H9 (cell line): Measurements from ENCODE around the gene WDR37. TPM values are rescaled to one million over a fixed set of nuclear protein-coding genes. Genes with fewer than 3 reads are reported as not detected.

Source experiments
- DNase-seq: peaks from one replicate; pipeline ENCODE4 v3.0.0-alpha.2; 2017
- H2AFZ ChIP-seq: one replicate; pipeline ENCODE4 v1.6.1; 2013; ENCODE audit warnings: mild to moderate bottlenecking, low read length, control low read depth, moderate library complexity
- H2AK5ac ChIP-seq: 2 replicates; pipeline ENCODE4 v1.6.1; 2013; ENCODE audit warnings: low read length, control low read depth, mixed read lengths; ENCODE audit not compliant: insufficient read length
- H2BK120ac ChIP-seq: one replicate; pipeline ENCODE4 v1.6.1; 2013; ENCODE audit warnings: low read depth, mild to moderate bottlenecking, low read length, control low read depth, inconsistent platforms; ENCODE audit not compliant: poor library complexity, severe bottlenecking
- H2BK12ac ChIP-seq: 2 replicates; pipeline ENCODE4 v1.6.1; 2013; ENCODE audit warnings: low read length, control low read depth, mixed read lengths, low read depth; ENCODE audit not compliant: insufficient read length
- H2BK15ac ChIP-seq: 2 replicates; pipeline ENCODE4 v1.6.1; 2013; ENCODE audit warnings: low read depth, low read length, control low read depth
- H2BK20ac ChIP-seq: one replicate; pipeline ENCODE4 v1.6.1; 2013; ENCODE audit warnings: low read depth, mild to moderate bottlenecking, low read length, control low read depth, inconsistent platforms; ENCODE audit not compliant: poor library complexity, severe bottlenecking
- H2BK5ac ChIP-seq: 2 replicates; pipeline ENCODE4 v1.6.1; 2013; ENCODE audit warnings: low read length, control low read depth, mixed read lengths; ENCODE audit not compliant: insufficient read length
- H3K14ac ChIP-seq: 2 replicates; pipeline ENCODE4 v1.6.1; 2013; ENCODE audit warnings: low read length, control low read depth; ENCODE audit not compliant: insufficient read depth
- H3K18ac ChIP-seq: 2 replicates; pipeline ENCODE4 v1.6.1; 2013; ENCODE audit warnings: low read depth, mild to moderate bottlenecking, mixed read lengths, low read length, control low read depth; ENCODE audit not compliant: insufficient read length
- H3K23ac ChIP-seq: 2 replicates; pipeline ENCODE4 v1.6.1; 2013; ENCODE audit warnings: low read length, control low read depth, mixed read lengths, low read depth; ENCODE audit not compliant: insufficient read length
- H3K23me2 ChIP-seq: 2 replicates; pipeline ENCODE4 v1.6.1; 2013; ENCODE audit warnings: low read depth, mild to moderate bottlenecking, mixed read lengths, low read length, control low read depth; ENCODE audit not compliant: insufficient read length, poor library complexity, severe bottlenecking
- H3K27ac ChIP-seq: 2 replicates; pipeline ENCODE4 v1.5.1; 2013; ENCODE audit warnings: low read length, control low read depth, mixed read lengths, low read depth; ENCODE audit not compliant: insufficient read length
- H3K27me3 ChIP-seq: 2 replicates; pipeline ENCODE4 v1.6.1; 2013; ENCODE audit warnings: low read length, control low read depth, inconsistent platforms; ENCODE audit not compliant: insufficient read depth
- H3K4ac ChIP-seq: 2 replicates; pipeline ENCODE4 v1.6.1; 2013; ENCODE audit warnings: low read depth, mild to moderate bottlenecking, control low read depth, inconsistent platforms, low read length, moderate library complexity
- H3K4me1 ChIP-seq: 2 replicates; pipeline ENCODE4 v1.6.1; 2013; ENCODE audit warnings: low read length, control low read depth, inconsistent platforms; ENCODE audit not compliant: insufficient read depth
- H3K4me2 ChIP-seq: 2 replicates; pipeline ENCODE4 v1.6.1; 2013; ENCODE audit warnings: low read length, control low read depth, mixed read lengths; ENCODE audit not compliant: insufficient read length, insufficient read depth
- H3K56ac ChIP-seq: 2 replicates; pipeline ENCODE4 v1.6.1; 2013; ENCODE audit warnings: low read depth, mild to moderate bottlenecking, mixed read lengths, low read length, control low read depth; ENCODE audit not compliant: insufficient read length
- H3K79me1 ChIP-seq: 2 replicates; pipeline ENCODE4 v1.6.1; 2013; ENCODE audit warnings: low read depth, mild to moderate bottlenecking, moderate library complexity, low read length, control low read depth, inconsistent platforms; ENCODE audit not compliant: insufficient read depth, poor library complexity, severe bottlenecking
- H3K79me2 ChIP-seq: 2 replicates; pipeline ENCODE4 v1.6.1; 2013; ENCODE audit warnings: low read length, control low read depth, inconsistent platforms; ENCODE audit not compliant: insufficient read depth
- H3K9ac ChIP-seq: 2 replicates; pipeline ENCODE4 v1.6.1; 2013; ENCODE audit warnings: low read length, control low read depth, mixed read lengths; ENCODE audit not compliant: insufficient read length; ENCODE audit errors: extremely low read depth
- H3K9me3 ChIP-seq: one replicate; pipeline ENCODE4 v1.6.1; 2013; ENCODE audit warnings: low read depth, low read length, inconsistent platforms; ENCODE audit not compliant: control insufficient read depth
- H3T11ph ChIP-seq: one replicate; pipeline ENCODE4 v1.6.1; 2013; ENCODE audit warnings: mild to moderate bottlenecking, low read length, control low read depth, inconsistent platforms
- H4K20me1 ChIP-seq: one replicate; pipeline ENCODE4 v1.6.1; 2013; ENCODE audit not compliant: control insufficient read depth, insufficient read length, insufficient read depth
- H4K5ac ChIP-seq: 2 replicates; pipeline ENCODE4 v1.6.1; 2013; ENCODE audit warnings: low read depth, mild to moderate bottlenecking, mixed read lengths, low read length, control low read depth; ENCODE audit not compliant: insufficient read length
- H4K8ac ChIP-seq: replicated peaks from 2 replicates; pipeline ENCODE4 v1.6.1; 2013; ENCODE audit warnings: low read length, control low read depth, mixed read lengths, low read depth; ENCODE audit not compliant: insufficient read length
- H4K91ac ChIP-seq: 2 replicates; pipeline ENCODE4 v1.6.1; 2013; ENCODE audit warnings: low read depth, mild to moderate bottlenecking, moderate library complexity, mixed read lengths, low read length, control low read depth; ENCODE audit not compliant: insufficient read length
- H3K27ac Mint-ChIP-seq, 3 experiments: 2 replicates in 2 of 3; 3 replicates in 1 of 3; pipeline ENCODE4 v1.8.0; 2020 to 2021; ENCODE audit warnings: mixed read lengths in 3 of 3, mild to moderate bottlenecking in 1 of 3, moderate library complexity in 1 of 3
- H3K27me3 Mint-ChIP-seq: 2 replicates; pipeline ENCODE4 v1.8.0; 2021; ENCODE audit warnings: low read depth, mild to moderate bottlenecking, moderate library complexity, mixed read lengths
- H3K36me3 Mint-ChIP-seq, 3 experiments: 2 replicates in 2 of 3; 3 replicates in 1 of 3; pipeline ENCODE4 v1.8.0; 2020 to 2021; ENCODE audit warnings: low read depth in 3 of 3, mixed read lengths in 3 of 3; ENCODE audit not compliant: insufficient read depth in 1 of 3
- H3K4me1 Mint-ChIP-seq, 2 experiments: 2 replicates each; pipeline ENCODE4 v1.8.0; 2020; ENCODE audit warnings: mixed read lengths in 2 of 2
- H3K4me3 Mint-ChIP-seq, 2 experiments: 2 replicates in 1 of 2; 3 replicates in 1 of 2; pipeline ENCODE4 v1.8.0; 2020 to 2021; ENCODE audit warnings: mild to moderate bottlenecking in 2 of 2, mixed read lengths in 2 of 2, moderate library complexity in 1 of 2
- H3K9me3 Mint-ChIP-seq, 2 experiments: 2 replicates in 1 of 2; 3 replicates in 1 of 2; pipeline ENCODE4 v1.8.0; 2020; ENCODE audit warnings: mild to moderate bottlenecking in 2 of 2, mixed read lengths in 2 of 2, moderate library complexity in 1 of 2
- WGBS: extraction: QIAGEN DNeasy Blood & Tissue Kit; methylation state at CpG from one replicate; pipeline ENCODE4 v1.1.7; 2013; ENCODE audit warnings: missing lambda C conversion rate, low lambda C conversion rate, mixed read lengths; ENCODE audit not compliant: insufficient read length; ENCODE audit errors: extremely low coverage; 5-methylcytosine and 5-hydroxymethylcytosine counted together
- total RNA-seq: library from RNA; stranded (reverse); gene quantifications from 2 replicates; pipeline ENCODE4 v1.2.1, GENCODE V29; 2021
- TF ChIP-seq, protein P1 (sequence below): fragments of 200-600 bp; sonication (generic); conservative IDR thresholded peaks from 3 replicates; pipeline ENCODE4 v1.8.0; 2021; ENCODE audit warnings: antibody characterized with exemption, mild to moderate bottlenecking

Gene WDR37
- total RNA-seq, 1 experiment from 2014 or later = 13.1 TPM

DNA sequence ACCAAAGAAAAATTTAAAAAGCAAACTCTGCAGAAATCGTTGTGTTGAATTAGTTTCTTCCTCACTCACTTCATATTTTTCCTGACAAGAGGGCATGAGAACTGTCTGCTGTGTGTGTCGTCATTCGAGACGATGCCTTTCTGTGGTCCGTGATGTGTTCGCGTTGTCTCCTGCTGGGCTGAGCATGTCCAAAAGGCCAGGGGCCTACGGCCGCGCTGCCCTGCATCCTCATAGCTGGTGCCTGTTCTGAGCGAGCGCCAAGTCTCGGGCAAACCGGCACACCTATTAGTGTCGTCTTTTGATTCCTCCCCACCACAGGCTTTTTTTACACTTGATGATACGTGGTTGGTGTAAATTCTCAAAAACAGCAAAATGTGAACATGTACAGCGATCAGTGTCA lies 27.4 kb downstream of the WDR37 start:
- H3K27ac Mint-ChIP-seq = peak overlapping the region in 1 of 3 experiments; percentile 71; a peak in 2 of 7 replicates

More for the DNA sequence above, 27.4 kb downstream of the WDR37 start:
- TF ChIP-seq, protein P1, sequence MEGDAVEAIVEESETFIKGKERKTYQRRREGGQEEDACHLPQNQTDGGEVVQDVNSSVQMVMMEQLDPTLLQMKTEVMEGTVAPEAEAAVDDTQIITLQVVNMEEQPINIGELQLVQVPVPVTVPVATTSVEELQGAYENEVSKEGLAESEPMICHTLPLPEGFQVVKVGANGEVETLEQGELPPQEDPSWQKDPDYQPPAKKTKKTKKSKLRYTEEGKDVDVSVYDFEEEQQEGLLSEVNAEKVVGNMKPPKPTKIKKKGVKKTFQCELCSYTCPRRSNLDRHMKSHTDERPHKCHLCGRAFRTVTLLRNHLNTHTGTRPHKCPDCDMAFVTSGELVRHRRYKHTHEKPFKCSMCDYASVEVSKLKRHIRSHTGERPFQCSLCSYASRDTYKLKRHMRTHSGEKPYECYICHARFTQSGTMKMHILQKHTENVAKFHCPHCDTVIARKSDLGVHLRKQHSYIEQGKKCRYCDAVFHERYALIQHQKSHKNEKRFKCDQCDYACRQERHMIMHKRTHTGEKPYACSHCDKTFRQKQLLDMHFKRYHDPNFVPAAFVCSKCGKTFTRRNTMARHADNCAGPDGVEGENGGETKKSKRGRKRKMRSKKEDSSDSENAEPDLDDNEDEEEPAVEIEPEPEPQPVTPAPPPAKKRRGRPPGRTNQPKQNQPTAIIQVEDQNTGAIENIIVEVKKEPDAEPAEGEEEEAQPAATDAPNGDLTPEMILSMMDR = no peak
- Histone ChIP-seq H2BK12ac (no peak overlapping the region), H2AK5ac (no peak overlapping the region), H3K9ac (no peak overlapping the region), H3K4me2 (no peak overlapping the region), H3K27me3 (no peaks in the 10 kb centered on the region), H3K4me1 (no peaks in the 10 kb centered on the region), H3K79me1 (no peaks in the 10 kb centered on the region), H4K91ac (no peak overlapping the region), H2BK5ac (no peak overlapping the region), H3T11ph (no peak overlapping the region), H3K27ac (no peak overlapping the region), H3K23me2 (no peaks in the 10 kb centered on the region), H3K4ac (no peak overlapping the region), H2AFZ (no peak overlapping the region), H2BK20ac (no peak overlapping the region), H4K8ac (no peak overlapping the region), H4K20me1 (no peaks in the 10 kb centered on the region), H3K79me2 (no peaks in the 10 kb centered on the region), H3K23ac (no peak overlapping the region), H3K18ac (no peak overlapping the region), H3K56ac (no peak overlapping the region), H3K14ac (no peak overlapping the region), H2BK120ac (no peak overlapping the region), H4K5ac (no peak overlapping the region), H3K9me3 (no peaks in the 10 kb centered on the region), H2BK15ac (no peak overlapping the region)
- Mint-ChIP-seq H3K4me3 (no peak overlapping the region), H3K4me1 (no peaks in the 10 kb centered on the region), H3K36me3 (peaks cover 15 to 68% (median 46%) of the 10 kb centered on the region in 3 experiments; a peak in 6 of 7 replicates), H3K9me3 (no peaks in the 10 kb centered on the region; a peak in 1 of 5 replicates), H3K27me3 (no peaks in the 10 kb centered on the region)
- no CpG with 5 or more reads among the region's 17 CpGs for WGBS
- no peak for DNase-seq
